SK-N-MC (cell line): ENCODE measurements around the gene CYB5D1.

Experiments used
- DNase-seq: peaks from one replicate; pipeline ENCODE4 v3.0.0-alpha.2; 2011; ENCODE audit warnings: low read depth, low spot score
- H3K27ac ChIP-seq: fragments of 200-600 bp; sonication (generic); 2 replicates; pipeline ENCODE4 v1.5.1; 2016; ENCODE audit warnings: mixed run types
- H3K36me3 ChIP-seq: fragments of 200-600 bp; sonication (generic); 2 replicates; pipeline ENCODE4 v1.6.1; 2017; ENCODE audit warnings: antibody characterized with exemption, low read length, mixed read lengths; ENCODE audit not compliant: insufficient read depth
- H3K4me3 ChIP-seq: fragments of 200-600 bp; sonication (generic); 2 replicates; pipeline ENCODE4 v1.5.1; 2016
- H3K9ac ChIP-seq: fragments of 200-600 bp; sonication (generic); 2 replicates; pipeline ENCODE4 v1.8.0; 2017; ENCODE audit warnings: mixed run types, mixed read lengths; ENCODE audit not compliant: insufficient read length
- H3K9me3 ChIP-seq: fragments of 200-600 bp; sonication (generic); 2 replicates; pipeline ENCODE4 v1.6.1; 2017; ENCODE audit warnings: low read depth, mild to moderate bottlenecking, antibody characterized with exemption, low read length, moderate library complexity, mixed read lengths
- EZH2 ChIP-seq: fragments of 200-600 bp; sonication (generic); IDR thresholded peaks from one replicate; pipeline ENCODE4 v1.6.1; 2017; ENCODE audit warnings: antibody characterized with exemption
- FOXP2 ChIP-seq: optimal IDR thresholded peaks from 2 replicates; pipeline ENCODE3; 2011; ENCODE audit warnings: mild to moderate bottlenecking, moderate library complexity; ENCODE audit not compliant: insufficient read depth; ENCODE audit errors: extremely low read length, control extremely low read depth
- POLR2AphosphoS5 ChIP-seq: IDR thresholded peaks from 2 replicates; pipeline ENCODE4 v1.6.1; 2012; ENCODE audit warnings: mild to moderate bottlenecking, low read depth, low read length, borderline replicate concordance

Gene CYB5D1

GRCh38 chr17:7842380-7843256, 15.2 kb upstream of the CYB5D1 start:
- peak overlapping the region; percentile 92 for H3K9ac ChIP-seq
- H3K27ac ChIP-seq: peak overlapping the region; percentile 92
- peak overlapping the region; percentile 87 for H3K4me3 ChIP-seq
- H3K36me3 ChIP-seq: peaks cover 40% of the 10 kb centered on the region
- no peaks in the 10 kb centered on the region for H3K9me3 ChIP-seq
- no peak for DNase-seq
- TF ChIP-seq POLR2AphosphoS5: peak; percentile 22; the same call in 1 of the 2 replicates
- TF ChIP-seq EZH2: no peak

GRCh38 chr17:7843257-7843535, 14.6 kb upstream of the CYB5D1 start:
- TF ChIP-seq POLR2AphosphoS5 (no peak), EZH2 (no peak), FOXP2 (no peak)
- H3K27ac ChIP-seq: peak overlapping the region; percentile 92
- DNase-seq: no peak
- H3K36me3 ChIP-seq: peaks cover 44% of the 10 kb centered on the region
- H3K9ac ChIP-seq: peak overlapping the region; percentile 92
- H3K9me3 ChIP-seq: no peaks in the 10 kb centered on the region
- H3K4me3 ChIP-seq: peak overlapping the region; percentile 87

GRCh38 chr17:7843536-7844291, 14.1 kb upstream of the CYB5D1 start:
- no peak for DNase-seq
- no peak; the same call in 1 of the 2 replicates for TF ChIP-seq POLR2AphosphoS5
- TF ChIP-seq EZH2: no peak
- no peak for TF ChIP-seq FOXP2
- Histone ChIP-seq H3K4me3 (peak overlapping the region; percentile 87), H3K9me3 (no peaks in the 10 kb centered on the region), H3K36me3 (peaks cover 49% of the 10 kb centered on the region), H3K27ac (peak overlapping the region; percentile 92), H3K9ac (peak overlapping the region; percentile 92)

GRCh38 chr17:7844292-7845154, 13.3 kb upstream of the CYB5D1 start:
- Histone ChIP-seq H3K4me3 (peak overlapping the region; percentile 87), H3K9ac (peak overlapping the region; percentile 92), H3K27ac (peak overlapping the region; percentile 92), H3K36me3 (peaks cover 57% of the 10 kb centered on the region), H3K9me3 (no peaks in the 10 kb centered on the region)
- TF ChIP-seq FOXP2 (no peak), EZH2 (no peak), POLR2AphosphoS5 (no peak)
- no peak for DNase-seq

GRCh38 chr17:7845359-7846062, 12.3 kb upstream of the CYB5D1 start:
- H3K27ac ChIP-seq: no peak overlapping the region
- no peak for TF ChIP-seq EZH2
- TF ChIP-seq FOXP2: no peak
- no peak for TF ChIP-seq POLR2AphosphoS5
- peak overlapping the region; percentile 87 for H3K4me3 ChIP-seq
- peaks cover 58% of the 10 kb centered on the region for H3K36me3 ChIP-seq
- peak overlapping the region; percentile 47 for H3K9ac ChIP-seq
- DNase-seq: no peak
- H3K9me3 ChIP-seq: no peaks in the 10 kb centered on the region

GRCh38 chr17:7846063-7846735, 11.6 kb upstream of the CYB5D1 start:
- Histone ChIP-seq H3K27ac (no peak overlapping the region), H3K9me3 (no peaks in the 10 kb centered on the region), H3K9ac (no peak overlapping the region), H3K36me3 (peaks cover 59% of the 10 kb centered on the region), H3K4me3 (no peak overlapping the region)
- no peak for DNase-seq
- no peak for TF ChIP-seq EZH2
- no peak for TF ChIP-seq FOXP2
- no peak for TF ChIP-seq POLR2AphosphoS5
